H1 (cell line): ENCODE data around the gene SNX2.

Experiments used
- EP300 ChIP-seq, 2 experiments: IDR thresholded peaks; 1 replicate in 1 of 2; 2 replicates in 1 of 2; pipeline ENCODE4 v1.6.1; 2011 to 2012; ENCODE audit warnings: low read depth in 2 of 2, low read length in 2 of 2, mild to moderate bottlenecking in 2 of 2, borderline replicate concordance in 1 of 2, inconsistent platforms in 1 of 2, moderate library complexity in 1 of 2
- EZH2 ChIP-seq: fragments of 200-600 bp; sonication (generic); IDR thresholded peaks from 2 replicates; pipeline ENCODE4 v1.7.1; 2012; ENCODE audit warnings: low read depth, mild to moderate bottlenecking, moderate library complexity, low read length, inconsistent platforms; ENCODE audit not compliant: severe bottlenecking
- POLR2A ChIP-seq, 2 experiments: IDR thresholded peaks; 1 replicate in 1 of 2; 2 replicates in 1 of 2; pipeline ENCODE4 v1.6.1; 2011; ENCODE audit warnings: low read depth in 2 of 2, low read length in 2 of 2, mild to moderate bottlenecking in 2 of 2; ENCODE audit errors: control extremely low read depth in 1 of 2
- RFX5 ChIP-seq: IDR thresholded peaks from 2 replicates; pipeline ENCODE4 v1.6.1; 2011; ENCODE audit warnings: low read depth, low read length, improper control_type of control experiment, borderline replicate concordance
- SP4 ChIP-seq: IDR thresholded peaks from 2 replicates; pipeline ENCODE4 v1.6.1; 2012; ENCODE audit warnings: low read length, inconsistent platforms
- TEAD4 ChIP-seq: IDR thresholded peaks from 2 replicates; pipeline ENCODE4 v1.6.1; 2012; ENCODE audit warnings: low read depth, low read length, inconsistent platforms, mixed read lengths

DNA sequence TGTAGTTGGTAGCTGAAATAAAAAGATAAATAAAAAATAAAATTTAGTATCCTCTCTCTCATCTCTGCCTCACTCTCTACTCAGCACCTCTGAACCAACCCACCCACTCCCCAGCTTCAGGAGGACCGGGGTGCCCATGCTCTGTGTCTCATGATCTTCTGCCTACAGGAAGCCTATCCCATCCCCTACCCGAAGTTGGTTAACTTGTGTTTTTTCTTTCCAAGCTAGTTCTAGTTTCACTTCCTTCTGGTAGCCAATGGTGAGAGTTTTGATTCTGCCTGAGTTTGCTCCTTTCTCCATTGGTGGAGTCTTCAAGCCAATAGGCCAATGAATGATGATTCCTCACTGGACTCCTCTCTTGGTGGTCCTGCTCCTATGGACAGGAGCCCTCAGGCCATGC lies 102.6 kb downstream of the SNX2 start:
- TF ChIP-seq SP4: no peak
- no peak for TF ChIP-seq TEAD4
- TF ChIP-seq EP300 (IDR thresholded peaks at IDR 0.05; ENCODE audit: borderline replicate concordance in 1 of 2, low read depth in 2 of 2, low read length in 2 of 2): no peak
- no peak for TF ChIP-seq RFX5
- no peak for TF ChIP-seq POLR2A (IDR thresholded peaks at IDR 0.05; ENCODE audit: control extremely low read depth in 1 of 2, low read depth in 2 of 2, low read length in 2 of 2)
- no peak for TF ChIP-seq EZH2
